Right lobe of liver (tissue), 6 donors: ENCODE data around the gene SMIM20. TPM values are rescaled to one million over a fixed set of nuclear protein-coding genes. Genes with fewer than 3 reads are reported as not detected.

Experiments used
- ATAC-seq, 4 donors: fragments of 200-7000 bp; cut with Tn5 transposase; one replicate each; pipeline ENCODE4 v1.9.1; 2020; ENCODE audit warnings: mild to moderate bottlenecking in 4 of 4, moderate library complexity in 4 of 4
- DNase-seq, 3 donors: peaks; one replicate each; pipeline ENCODE4 v3.0.0-alpha.2; 2020
- H3K27ac ChIP-seq, 3 donors: fragments of 200-600 bp; one replicate each; pipeline ENCODE4 v1.8.0; 2022
- H3K27me3 ChIP-seq, 2 donors: fragments of 200-600 bp; one replicate each; pipeline ENCODE4 v1.8.0; 2022
- H3K36me3 ChIP-seq, 4 donors: fragments of 200-600 bp; sonication (generic) in 1 of 4; one replicate each; pipeline versions ENCODE4 v1.5.1 to v1.8.0; 2017 to 2022; ENCODE audit warnings: control low read depth in 1 of 4
- H3K4me1 ChIP-seq, 4 donors: fragments of 200-600 bp; sonication (generic) in 1 of 4; one replicate each; pipeline versions ENCODE4 v1.5.1 to v1.8.0; 2017 to 2022; ENCODE audit warnings: control low read depth in 1 of 4
- H3K4me3 ChIP-seq, 3 donors: fragments of 200-600 bp; one replicate each; pipeline ENCODE4 v1.8.0; 2022
- H3K9me3 ChIP-seq, 4 donors: fragments of 200-600 bp; sonication (generic) in 1 of 4; one replicate each; pipeline versions ENCODE4 v1.5.1 to v1.8.0; 2017 to 2022; ENCODE audit warnings: control low read depth in 1 of 4
- POLR2A ChIP-seq: fragments of 450-650 bp; IDR thresholded peaks from one replicate; pipeline ENCODE4 v1.6.1; 2017; ENCODE audit warnings: antibody characterized with exemption, mild to moderate bottlenecking
- WGBS: methylation state at CpG from one replicate; pipeline ENCODE4 v1.1.6; 2018; ENCODE audit warnings: low coverage, low lambda C conversion rate; ENCODE audit not compliant: insufficient coverage; ENCODE audit errors: missing lambda C conversion rate; 5-methylcytosine and 5-hydroxymethylcytosine counted together
- intact Hi-C, 2 donors: fragments of 100-400 bp; cut with DNase I; formaldehyde crosslinking; loops; one replicate each; pipeline versions ENCODE4 v1.11.2 to v1.14.1; 2022
- total RNA-seq, 6 experiments: library from RNA; depleted of rRNA in 2 of 6; stranded (reverse); fragments of >200 nt in 2 of 6; fragmentation: NEBNext Ultra II Directional in 3 of 6; extraction: Animal tissue kit (Norgen Biotek cat#: 25700) in 3 of 6; gene quantifications; one replicate each; pipeline versions ENCODE4 v1.1.0 to v1.2.4, GENCODE V29; 2016 to 2023
- TF ChIP-seq, protein P1 (sequence below), 4 donors: fragments of 200-600 bp in 3 of 4; fragments of 450-650 bp in 1 of 4; IDR thresholded peaks; one replicate each; pipeline versions ENCODE4 v1.5.1 to v1.8.0; 2016 to 2022; ENCODE audit warnings: antibody characterized with exemption in 4 of 4, mild to moderate bottlenecking in 2 of 4
- donor health status: DM: no; HTN: yes; CAD: no.
- donor health status: DM: no; HTN: no; CAD: no.
- donor health status: DM: no; HTN: no; CAD: no.
- donor health status: DM: no; HTN: yes; CAD: no.
- donor health status: DM: no; HTN: yes; CAD: no.

SMIM20 gene
- total RNA-seq, 6 experiments from 2014 or later: 16.0 to 32.5 (median 21.9) TPM

DNA sequence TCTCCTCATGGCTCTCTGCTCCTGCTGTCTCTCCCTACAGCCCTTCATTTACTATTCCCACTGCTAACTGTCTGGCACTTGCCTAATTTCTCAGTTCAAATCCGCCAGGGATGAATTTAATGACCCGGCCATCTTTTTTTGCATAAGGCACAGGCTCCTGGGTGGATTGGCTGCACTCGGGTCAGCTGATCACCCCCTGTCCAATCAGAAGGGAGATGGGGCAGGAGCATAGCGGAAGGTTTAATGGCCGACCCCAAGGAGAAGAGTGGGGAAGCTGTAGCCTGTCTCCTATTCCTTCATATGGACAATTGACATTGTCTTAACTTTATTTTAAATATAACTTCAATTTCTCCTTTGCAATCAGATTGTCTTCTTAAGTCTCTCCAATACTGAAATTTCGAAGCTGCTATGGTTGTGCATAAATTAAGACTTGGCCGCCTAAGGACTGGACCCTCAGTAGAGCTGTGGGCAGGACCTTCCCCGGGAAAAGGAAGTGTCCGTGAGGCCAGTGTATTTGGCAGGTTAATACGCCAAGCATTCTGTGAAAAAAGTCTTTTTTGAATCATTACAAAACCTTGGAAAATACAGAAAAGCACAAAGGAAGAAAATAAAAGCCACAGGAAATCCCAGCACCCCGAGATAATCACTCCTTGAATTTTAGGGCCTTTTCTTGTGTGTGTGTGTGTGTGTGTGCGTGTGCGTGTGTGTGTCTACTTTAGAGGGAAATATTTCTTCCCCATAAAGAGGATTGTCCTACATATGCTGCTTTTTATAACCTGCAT, 55.5 kb downstream of the SMIM20 start:
- Histone ChIP-seq H3K27me3 (no peaks in the 10 kb centered on the region), H3K4me1 (no peaks in the 10 kb centered on the region), H3K27ac (no peak overlapping the region), H3K9me3 (no peaks in the 10 kb centered on the region), H3K4me3 (no peak overlapping the region), H3K36me3 (no peaks in the 10 kb centered on the region)
- DNase-seq (no peak), ATAC-seq (no peak)
- TF ChIP-seq, protein P1, sequence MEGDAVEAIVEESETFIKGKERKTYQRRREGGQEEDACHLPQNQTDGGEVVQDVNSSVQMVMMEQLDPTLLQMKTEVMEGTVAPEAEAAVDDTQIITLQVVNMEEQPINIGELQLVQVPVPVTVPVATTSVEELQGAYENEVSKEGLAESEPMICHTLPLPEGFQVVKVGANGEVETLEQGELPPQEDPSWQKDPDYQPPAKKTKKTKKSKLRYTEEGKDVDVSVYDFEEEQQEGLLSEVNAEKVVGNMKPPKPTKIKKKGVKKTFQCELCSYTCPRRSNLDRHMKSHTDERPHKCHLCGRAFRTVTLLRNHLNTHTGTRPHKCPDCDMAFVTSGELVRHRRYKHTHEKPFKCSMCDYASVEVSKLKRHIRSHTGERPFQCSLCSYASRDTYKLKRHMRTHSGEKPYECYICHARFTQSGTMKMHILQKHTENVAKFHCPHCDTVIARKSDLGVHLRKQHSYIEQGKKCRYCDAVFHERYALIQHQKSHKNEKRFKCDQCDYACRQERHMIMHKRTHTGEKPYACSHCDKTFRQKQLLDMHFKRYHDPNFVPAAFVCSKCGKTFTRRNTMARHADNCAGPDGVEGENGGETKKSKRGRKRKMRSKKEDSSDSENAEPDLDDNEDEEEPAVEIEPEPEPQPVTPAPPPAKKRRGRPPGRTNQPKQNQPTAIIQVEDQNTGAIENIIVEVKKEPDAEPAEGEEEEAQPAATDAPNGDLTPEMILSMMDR (IDR thresholded peaks at IDR 0.05): no peak
- no peak for TF ChIP-seq POLR2A
- intact Hi-C loops: no loop called here
- 55% methylated on average over 13 of the region's 13 CpGs for WGBS

DNA sequence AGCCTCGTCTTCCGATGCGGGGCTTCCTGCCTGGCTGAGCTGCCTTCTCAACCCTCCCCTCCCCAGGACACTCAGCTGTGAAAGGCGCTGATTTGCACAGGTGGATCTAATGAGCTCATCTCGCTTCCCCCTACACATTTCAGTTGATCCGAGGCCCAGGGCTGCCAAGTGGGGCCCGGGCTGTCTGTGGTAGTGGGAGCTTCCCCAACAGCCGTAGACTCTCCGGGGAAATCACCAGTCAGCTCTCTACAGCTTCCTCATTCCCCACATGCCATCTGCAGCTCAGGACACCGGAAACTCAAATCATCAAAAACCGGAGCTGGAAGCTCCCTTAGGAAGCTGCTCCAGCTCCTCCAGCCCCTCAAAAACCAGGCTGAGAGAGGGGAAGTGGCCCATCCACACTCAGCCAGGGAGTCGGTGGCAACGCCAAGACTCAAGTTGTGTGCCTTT, 56.2 kb downstream of the SMIM20 start:
- H3K27ac ChIP-seq: no peak overlapping the region
- no peak for TF ChIP-seq POLR2A
- TF ChIP-seq, protein P1 (IDR thresholded peaks at IDR 0.05): no peak
- intact Hi-C loops: no loop called here
- DNase-seq (peak in 1 of 3 donors; percentile 33), ATAC-seq (peak; percentile 65 to 73 (median 68))
- no peaks in the 10 kb centered on the region for H3K9me3 ChIP-seq
- no peaks in the 10 kb centered on the region for H3K4me1 ChIP-seq
- H3K4me3 ChIP-seq: no peak overlapping the region
- H3K36me3 ChIP-seq: no peaks in the 10 kb centered on the region
- no peaks in the 10 kb centered on the region for H3K27me3 ChIP-seq
- WGBS: 31% methylated on average over 11 of the region's 13 CpGs

DNA sequence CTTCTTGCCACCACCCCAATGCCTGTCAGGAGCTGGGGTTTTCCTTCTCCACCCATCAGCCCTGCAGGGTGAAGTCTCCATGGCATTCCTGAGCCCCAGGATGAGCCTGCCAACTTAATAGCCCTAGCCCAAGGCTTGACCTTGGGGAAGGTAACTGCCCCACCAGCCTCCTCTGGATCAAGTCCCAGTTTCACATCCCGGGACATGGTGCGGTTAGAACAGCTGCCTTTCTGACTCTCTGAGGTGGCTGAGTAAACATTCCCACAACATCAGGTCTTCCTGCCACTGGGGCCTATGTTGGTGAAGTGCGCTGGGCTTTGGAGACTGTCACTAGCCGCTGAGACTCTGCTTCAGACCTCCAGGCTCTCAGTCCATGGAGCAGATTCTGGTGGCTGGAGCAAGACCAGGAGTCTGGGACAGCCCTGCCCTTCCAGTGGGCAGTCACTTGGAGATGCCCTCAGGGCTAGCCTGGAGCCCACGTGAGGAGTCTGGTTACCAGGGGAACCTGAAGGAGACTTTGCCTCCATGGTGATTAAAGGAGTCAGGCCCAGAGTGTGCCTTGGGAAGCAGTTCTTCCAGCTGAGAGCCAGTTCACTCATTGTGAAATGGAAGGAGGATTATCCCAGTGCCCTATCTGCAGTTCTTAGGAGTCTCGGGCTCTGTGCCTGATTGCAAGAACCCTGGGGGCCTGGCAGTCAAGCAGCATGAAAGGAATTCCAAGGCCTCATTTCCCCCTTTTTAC, 56.8 kb downstream of the SMIM20 start:
- Histone ChIP-seq H3K36me3 (no peaks in the 10 kb centered on the region), H3K27me3 (no peaks in the 10 kb centered on the region), H3K4me1 (no peaks in the 10 kb centered on the region), H3K27ac (no peak overlapping the region), H3K9me3 (no peaks in the 10 kb centered on the region), H3K4me3 (no peak overlapping the region)
- DNase-seq (no peak), ATAC-seq (peak; percentile 27 to 45 (median 32))
- intact Hi-C loops: no loop called here
- TF ChIP-seq POLR2A: no peak
- TF ChIP-seq, protein P1 (IDR thresholded peaks at IDR 0.05): no peak
- 0% methylated on average over 2 of the region's 6 CpGs for WGBS

DNA sequence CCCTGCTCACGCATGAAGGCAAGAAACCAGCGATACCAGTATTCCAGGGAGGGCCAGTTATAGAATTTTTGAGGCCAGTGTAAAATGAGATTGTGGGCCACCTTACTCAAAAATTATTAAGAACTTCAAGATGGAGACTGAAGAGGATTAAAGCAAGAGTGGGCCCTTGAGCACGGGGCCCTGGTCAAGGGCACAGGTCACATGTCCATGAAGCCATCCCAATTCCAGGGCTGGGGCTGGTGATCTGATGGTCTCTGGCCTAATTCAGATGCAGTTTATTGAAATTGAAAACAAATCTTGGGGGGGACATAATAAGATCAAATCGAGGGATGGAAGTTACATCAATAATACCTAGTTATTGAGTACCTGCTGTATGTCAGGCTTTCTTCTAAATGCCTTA, 58.3 kb downstream of the SMIM20 start:
- Histone ChIP-seq H3K4me3 (no peak overlapping the region), H3K27me3 (no peaks in the 10 kb centered on the region), H3K9me3 (no peaks in the 10 kb centered on the region), H3K4me1 (no peaks in the 10 kb centered on the region), H3K27ac (no peak overlapping the region), H3K36me3 (no peaks in the 10 kb centered on the region)
- no peak for TF ChIP-seq POLR2A
- TF ChIP-seq, protein P1 (IDR thresholded peaks at IDR 0.05): no peak
- ATAC-seq: no peak
- WGBS: 75% methylated on average over 3 of the region's 4 CpGs
- no peak for DNase-seq
- intact Hi-C loops: no loop called here
